HG02938 (cell line): ENCODE measurements around the gene COL16A1.

Experiments
- ATAC-seq: cut with Tn5 transposase; IDR thresholded peaks from one replicate; pipeline ENCODE4 v1.9.1; 2021; ENCODE audit warnings: mild to moderate bottlenecking, moderate library complexity; ENCODE audit not compliant: unreplicated experiment

COL16A1 gene

GRCh38 chr1:31689854-31690253 lies 14.0 kb downstream of the COL16A1 start:
- ATAC-seq, result no peak

- no peak for ATAC-seq
Measured at GRCh38 chr1:31689379-31689778, 14.4 kb downstream of the COL16A1 start.

GRCh38 chr1:31688233-31688918 lies 15.4 kb downstream of the COL16A1 start:
- no peak for ATAC-seq

GRCh38 chr1:31687601-31688000 lies 16.2 kb downstream of the COL16A1 start:
- no peak for ATAC-seq

- ATAC-seq, result no peak
Measured at GRCh38 chr1:31685795-31686194, 18.0 kb downstream of the COL16A1 start.

- ATAC-seq, result no peak
Measured at GRCh38 chr1:31683997-31684396, 19.8 kb downstream of the COL16A1 start.

GRCh38 chr1:31681415-31681814 lies 22.4 kb downstream of the COL16A1 start:
- no peak for ATAC-seq

- no peak for ATAC-seq
Measured at GRCh38 chr1:31679676-31680230, 24.1 kb downstream of the COL16A1 start.

GRCh38 chr1:31679091-31679490 lies 24.7 kb downstream of the COL16A1 start:
- no peak for ATAC-seq

- ATAC-seq, result no peak
Measured at GRCh38 chr1:31678681-31679080, 25.1 kb downstream of the COL16A1 start.

- ATAC-seq, result no peak
Measured at GRCh38 chr1:31677949-31678348, 25.9 kb downstream of the COL16A1 start.

GRCh38 chr1:31677401-31677800 lies 26.4 kb downstream of the COL16A1 start:
- no peak for ATAC-seq

- no peak for ATAC-seq
Measured at GRCh38 chr1:31675756-31676155, 28.1 kb downstream of the COL16A1 start.

GRCh38 chr1:31675161-31675560 lies 28.7 kb downstream of the COL16A1 start:
- no peak for ATAC-seq

- ATAC-seq, result no peak
Measured at GRCh38 chr1:31674626-31675025, 29.2 kb downstream of the COL16A1 start.

GRCh38 chr1:31673433-31673832 lies 30.4 kb downstream of the COL16A1 start:
- ATAC-seq, result no peak

GRCh38 chr1:31672986-31673385 lies 30.8 kb downstream of the COL16A1 start:
- ATAC-seq, result no peak

- no peak for ATAC-seq
Measured at GRCh38 chr1:31671561-31672201, 32.1 kb downstream of the COL16A1 start.

GRCh38 chr1:31671147-31671546 lies 32.7 kb downstream of the COL16A1 start:
- no peak for ATAC-seq

- ATAC-seq, result no peak
Measured at GRCh38 chr1:31670593-31670964, 33.2 kb downstream of the COL16A1 start.

- no peak for ATAC-seq
Measured at GRCh38 chr1:31669786-31670592, 33.8 kb downstream of the COL16A1 start.

- no peak for ATAC-seq
Measured at GRCh38 chr1:31669433-31669785, 34.4 kb downstream of the COL16A1 start.
